Breast epithelium (tissue), 3 donors: ENCODE measurements around the gene SPRR5.

ENCODE experiments used
- CTCF ChIP-seq, 3 donors: fragments of 450-650 bp; IDR thresholded peaks; one replicate each; pipeline ENCODE4 v1.5.1; 2016 to 2017; ENCODE audit warnings: antibody characterized with exemption in 3 of 3, mild to moderate bottlenecking in 3 of 3, moderate library complexity in 3 of 3
- POLR2AphosphoS5 ChIP-seq, 3 donors: sonication (generic); formaldehyde crosslinking; IDR thresholded peaks; one replicate each; pipeline ENCODE4 v1.6.1; 2017; ENCODE audit warnings: antibody characterized with exemption in 3 of 3

DNA sequence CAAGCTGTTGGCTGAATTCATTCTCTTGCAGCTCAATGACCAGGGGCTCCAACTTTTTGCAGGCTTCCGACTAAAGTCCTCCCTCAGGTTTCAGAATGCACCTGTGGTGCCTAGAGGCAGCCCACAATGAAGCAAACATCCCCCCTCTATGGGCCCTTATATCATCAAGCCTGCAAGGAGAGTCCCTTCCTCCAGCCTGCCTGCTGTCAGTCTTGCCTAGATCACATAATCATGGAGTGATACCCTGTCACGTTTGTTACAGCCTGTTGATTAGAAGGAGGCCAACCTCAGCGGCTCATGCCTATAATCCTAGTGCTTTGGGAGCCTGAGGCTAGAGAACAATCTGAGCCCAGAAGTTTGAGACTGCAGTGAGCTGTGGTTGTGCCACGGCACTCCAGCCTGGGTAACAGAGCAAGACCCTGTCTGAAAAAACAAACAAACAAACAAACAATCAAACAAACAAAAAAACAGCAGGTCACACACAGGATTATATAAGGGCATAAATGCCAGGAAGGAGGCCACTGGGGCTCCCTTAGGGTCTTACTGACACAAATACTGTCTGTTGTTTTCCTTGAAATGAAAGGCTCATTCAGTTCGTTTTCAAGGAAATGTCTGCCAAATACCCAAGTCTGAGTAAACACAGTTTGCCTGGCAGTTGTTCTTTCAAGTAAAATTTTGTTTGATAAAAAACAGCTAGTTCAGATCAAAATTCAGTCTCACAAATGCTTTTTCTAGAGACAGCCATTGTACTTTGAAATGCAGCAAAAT is 49.8 kb downstream of the SPRR5 start:
- TF ChIP-seq CTCF (IDR thresholded peaks at IDR 0.05) (no peak), POLR2AphosphoS5 (IDR thresholded peaks at IDR 0.05) (no peak)
